Astrocyte (in vitro differentiated cells and primary cell): Measurements from ENCODE around the gene HNRNPF. TPM values are rescaled to one million over a fixed set of nuclear protein-coding genes. Genes with fewer than 3 reads are reported as not detected.
"Not testable (repeated sequence)": the region's sequence is repeated elsewhere in the genome, so short reads cannot be mapped to it uniquely, and the experiment has no call there.

Source experiments
- DNase-seq: peaks from one replicate; pipeline ENCODE4 v3.0.0-alpha.2; 2010; ENCODE audit warnings: low read depth
- FAIRE-seq: peaks from 2 replicates; lab custom pipeline; 2011; peaks lifted over from hg19 to GRCh38; lab: Jason Lieb, UNC
- H2AFZ ChIP-seq: 2 replicates; pipeline ENCODE4 v1.6.0; 2012; ENCODE audit warnings: low read depth, low read length, inconsistent platforms
- H3K27ac ChIP-seq: 2 replicates; pipeline ENCODE4 v1.5.1; 2011; ENCODE audit warnings: low read depth, low read length, inconsistent platforms
- H3K27me3 ChIP-seq: 2 replicates; pipeline ENCODE4 v1.6.0; 2011; ENCODE audit warnings: low read length, inconsistent platforms; ENCODE audit not compliant: insufficient read depth
- H3K36me3 ChIP-seq: 2 replicates; pipeline ENCODE4 v1.5.1; 2011; ENCODE audit warnings: low read length, inconsistent platforms; ENCODE audit not compliant: insufficient read depth
- H3K4me1 ChIP-seq: 2 replicates; pipeline ENCODE4 v1.5.1; 2011; ENCODE audit warnings: low read length, inconsistent platforms; ENCODE audit not compliant: insufficient read depth
- H3K4me2 ChIP-seq: 2 replicates; pipeline ENCODE4 v1.6.0; 2012; ENCODE audit warnings: low read length, inconsistent platforms
- H3K4me3 ChIP-seq: 2 replicates; pipeline ENCODE4 v1.5.1; 2011; ENCODE audit warnings: low read depth, mild to moderate bottlenecking, low read length, inconsistent platforms; ENCODE audit not compliant: insufficient read depth
- H3K79me2 ChIP-seq: 2 replicates; pipeline ENCODE4 v1.6.0; 2012; ENCODE audit warnings: mild to moderate bottlenecking, low read length, inconsistent platforms; ENCODE audit not compliant: insufficient read depth
- H3K9ac ChIP-seq: 2 replicates; pipeline ENCODE4 v1.6.0; 2012; ENCODE audit warnings: mild to moderate bottlenecking, low read length, inconsistent platforms
- H3K9me3 ChIP-seq: 2 replicates; pipeline ENCODE4 v1.5.1; 2012; ENCODE audit warnings: low read depth, mild to moderate bottlenecking, low read length, inconsistent platforms; ENCODE audit not compliant: insufficient read depth
- H4K20me1 ChIP-seq: 2 replicates; pipeline ENCODE4 v1.6.0; 2012; ENCODE audit warnings: low read length, inconsistent platforms; ENCODE audit not compliant: insufficient read depth
- H3K27ac Mint-ChIP-seq: one replicate; pipeline ENCODE4 v1.8.0; 2021; ENCODE audit warnings: mild to moderate bottlenecking, mixed read lengths; ENCODE audit not compliant: unreplicated experiment
- H3K27me3 Mint-ChIP-seq: one replicate; pipeline ENCODE4 v1.8.0; 2021; ENCODE audit warnings: low read depth, mixed read lengths; ENCODE audit not compliant: unreplicated experiment
- H3K36me3 Mint-ChIP-seq: one replicate; pipeline ENCODE4 v1.8.0; 2021; ENCODE audit warnings: low read depth, mixed read lengths; ENCODE audit not compliant: unreplicated experiment
- H3K4me1 Mint-ChIP-seq: one replicate; pipeline ENCODE4 v1.8.0; 2021; ENCODE audit warnings: low read depth, mixed read lengths; ENCODE audit not compliant: unreplicated experiment
- H3K4me3 Mint-ChIP-seq: one replicate; pipeline ENCODE4 v1.8.0; 2021; ENCODE audit warnings: mild to moderate bottlenecking, moderate library complexity, mixed read lengths; ENCODE audit not compliant: unreplicated experiment
- H3K9me3 Mint-ChIP-seq: one replicate; pipeline ENCODE4 v1.8.0; 2021; ENCODE audit warnings: mild to moderate bottlenecking, mixed read lengths; ENCODE audit not compliant: unreplicated experiment
- CTCF ChIP-seq: IDR thresholded peaks from 2 replicates; pipeline ENCODE4 v1.5.1; 2011; ENCODE audit warnings: low read depth, mild to moderate bottlenecking, inconsistent platforms, low read length, moderate library complexity; ENCODE audit not compliant: insufficient read depth
- EZH2 ChIP-seq: IDR thresholded peaks from 2 replicates; pipeline ENCODE4 v1.6.1; 2012; ENCODE audit warnings: mild to moderate bottlenecking, low read length, inconsistent platforms; ENCODE audit not compliant: insufficient read depth
- total RNA-seq: library from RNA; stranded (reverse); gene quantifications from 2 replicates; pipeline ENCODE4 v1.2.1, GENCODE V29; 2021

HNRNPF gene
- total RNA-seq, 1 donor from 2014 or later = 151 TPM

GRCh38 chr10:43453266-43453831 is 44.4 kb upstream of the HNRNPF start:
- Histone ChIP-seq H3K4me2 (no peak overlapping the region), H3K9ac (no peak overlapping the region), H3K4me1 (peaks cover 4% of the 10 kb centered on the region), H3K27ac (no peak overlapping the region), H2AFZ (no peak overlapping the region), H3K9me3 (no peaks in the 10 kb centered on the region), H4K20me1 (no peaks in the 10 kb centered on the region), H3K4me3 (no peak overlapping the region), H3K36me3 (no peaks in the 10 kb centered on the region), H3K27me3 (no peaks in the 10 kb centered on the region), H3K79me2 (no peaks in the 10 kb centered on the region)
- Mint-ChIP-seq H3K9me3 (no peaks in the 10 kb centered on the region), H3K27me3 (no peaks in the 10 kb centered on the region), H3K36me3 (no peaks in the 10 kb centered on the region), H3K4me3 (no peak overlapping the region), H3K27ac (peak overlapping the region; percentile 62), H3K4me1 (peaks cover 24% of the 10 kb centered on the region)
- TF ChIP-seq CTCF (no peak), EZH2 (no peak)
- DNase-seq (peak; percentile 2), FAIRE-seq (no peak)

GRCh38 chr10:43452356-43452914 is 43.4 kb upstream of the HNRNPF start:
- Histone ChIP-seq H3K9ac (no peak overlapping the region), H2AFZ (no peak overlapping the region), H3K27ac (no peak overlapping the region), H3K4me1 (peaks cover 4% of the 10 kb centered on the region), H3K9me3 (no peaks in the 10 kb centered on the region), H3K36me3 (no peaks in the 10 kb centered on the region), H3K79me2 (no peaks in the 10 kb centered on the region), H3K4me2 (no peak overlapping the region), H3K27me3 (no peaks in the 10 kb centered on the region), H3K4me3 (no peak overlapping the region), H4K20me1 (no peaks in the 10 kb centered on the region)
- Mint-ChIP-seq H3K27me3 (no peaks in the 10 kb centered on the region), H3K9me3 (no peaks in the 10 kb centered on the region), H3K4me3 (no peak overlapping the region), H3K4me1 (peaks cover 24% of the 10 kb centered on the region), H3K36me3 (peaks cover 3% of the 10 kb centered on the region), H3K27ac (no peak overlapping the region)
- no peak for DNase-seq
- no peak for FAIRE-seq
- no peak for TF ChIP-seq EZH2
- no peak for TF ChIP-seq CTCF

GRCh38 chr10:43448742-43449141 is 39.8 kb upstream of the HNRNPF start:
- H4K20me1 ChIP-seq = no peaks in the 10 kb centered on the region
- no peak overlapping the region for H2AFZ ChIP-seq
- Mint-ChIP-seq H3K36me3 (peaks cover 9% of the 10 kb centered on the region), H3K9me3 (no peaks in the 10 kb centered on the region), H3K27ac (no peak overlapping the region), H3K27me3 (no peaks in the 10 kb centered on the region), H3K4me1 (peaks cover 16% of the 10 kb centered on the region), H3K4me3 (no peak overlapping the region)
- H3K9ac ChIP-seq = no peak overlapping the region
- FAIRE-seq (no peak), DNase-seq (no peak)
- no peak overlapping the region for H3K27ac ChIP-seq
- H3K4me1 ChIP-seq = no peaks in the 10 kb centered on the region
- no peaks in the 10 kb centered on the region for H3K36me3 ChIP-seq
- H3K4me2 ChIP-seq = no peak overlapping the region
- no peak overlapping the region for H3K4me3 ChIP-seq
- H3K79me2 ChIP-seq = no peaks in the 10 kb centered on the region
- no peaks in the 10 kb centered on the region for H3K27me3 ChIP-seq
- TF ChIP-seq EZH2 (no peak), CTCF (no peak)
- no peaks in the 10 kb centered on the region for H3K9me3 ChIP-seq

GRCh38 chr10:43446219-43447017 is 37.4 kb upstream of the HNRNPF start:
- not testable (repeated sequence) for H3K27me3 ChIP-seq, FAIRE-seq, H3K4me3 ChIP-seq, H4K20me1 ChIP-seq, H3K4me1 Mint-ChIP-seq, H3K4me3 Mint-ChIP-seq, H3K9me3 ChIP-seq, H3K36me3 ChIP-seq, H3K4me1 ChIP-seq, DNase-seq, H3K27ac Mint-ChIP-seq, H3K36me3 Mint-ChIP-seq, H3K27ac ChIP-seq, H3K9me3 Mint-ChIP-seq, H2AFZ ChIP-seq, H3K4me2 ChIP-seq, H3K79me2 ChIP-seq, H3K27me3 Mint-ChIP-seq, H3K9ac ChIP-seq
